Ascending aorta (tissue), 2 donors: Measurements from ENCODE around the gene MYOZ2. TPM values are rescaled to one million over a fixed set of nuclear protein-coding genes. Genes with fewer than 3 reads are reported as not detected.

ENCODE experiments used
- DNase-seq, 2 donors: peaks; one replicate each; pipeline ENCODE4 v3.0.0-alpha.2; 2019; ENCODE audit warnings: low spot score in 2 of 2
- H3K27ac ChIP-seq, 2 donors: fragments of 200-600 bp; sonication (generic); one replicate each; pipeline ENCODE4 v1.5.1; 2016 to 2017; ENCODE audit warnings: mild to moderate bottlenecking in 1 of 2
- H3K27me3 ChIP-seq: fragments of 200-600 bp; sonication (generic); one replicate; pipeline ENCODE4 v1.5.1; 2017
- H3K36me3 ChIP-seq, 2 donors: fragments of 200-600 bp; sonication (generic); one replicate each; pipeline ENCODE4 v1.5.1; 2016
- H3K4me1 ChIP-seq, 2 donors: fragments of 200-600 bp; sonication (generic); one replicate each; pipeline ENCODE4 v1.5.1; 2016 to 2017; ENCODE audit warnings: mild to moderate bottlenecking in 1 of 2
- H3K4me3 ChIP-seq, 2 donors: fragments of 200-600 bp; sonication (generic); one replicate each; pipeline ENCODE4 v1.5.1; 2016 to 2017; ENCODE audit warnings: mild to moderate bottlenecking in 1 of 2
- H3K9me3 ChIP-seq, 2 donors: fragments of 200-600 bp; sonication (generic); one replicate each; pipeline ENCODE4 v1.5.1; 2016
- CTCF ChIP-seq, 3 experiments: fragments of 200-600 bp in 2 of 3; fragments of 450-650 bp in 1 of 3; sonication (generic) in 2 of 3; IDR thresholded peaks; one replicate each; pipeline ENCODE4 v1.5.1; 2016 to 2019; ENCODE audit warnings: antibody characterized with exemption in 3 of 3, mild to moderate bottlenecking in 1 of 3, moderate library complexity in 1 of 3
- intact Hi-C: fragments of 100-400 bp; cut with DNase I; formaldehyde crosslinking; loops from one replicate; pipeline ENCODE4 v1.15.1; 2023
- total RNA-seq: library from RNA; depleted of rRNA; stranded (reverse); fragments of >200 nt; gene quantifications from one replicate; pipeline ENCODE4 v1.1.0, GENCODE V29; 2016

Gene MYOZ2
- total RNA-seq, 1 donor from 2014 or later: 3.5 TPM

- Histone ChIP-seq H3K4me3 (no peak overlapping the region), H3K4me1 (no peaks in the 10 kb centered on the region), H3K27me3 (no peaks in the 10 kb centered on the region), H3K36me3 (no peaks in the 10 kb centered on the region), H3K9me3 (no peaks in the 10 kb centered on the region), H3K27ac (no peak overlapping the region)
- intact Hi-C loops: no loop called here
- no peak for DNase-seq
- no peak for TF ChIP-seq CTCF (IDR thresholded peaks at IDR 0.05)
Observed at GRCh38 chr4:119179011-119179410, 43.4 kb downstream of the MYOZ2 start.

- Histone ChIP-seq H3K4me3 (no peak overlapping the region), H3K9me3 (no peaks in the 10 kb centered on the region), H3K36me3 (no peaks in the 10 kb centered on the region), H3K27ac (no peak overlapping the region), H3K4me1 (peaks cover 2 to 8% of the 10 kb centered on the region in 2 donors), H3K27me3 (no peaks in the 10 kb centered on the region)
- DNase-seq: no peak
- intact Hi-C loops: no loop called here
- no peak for TF ChIP-seq CTCF (IDR thresholded peaks at IDR 0.05)
Observed at GRCh38 chr4:119184128-119184527, 48.5 kb downstream of the MYOZ2 start.

GRCh38 chr4:119189638-119190037, 54.0 kb downstream of the MYOZ2 start:
- no peaks in the 10 kb centered on the region for H3K36me3 ChIP-seq
- H3K4me3 ChIP-seq: peak overlapping the region in 1 of 2 donors; percentile 24
- peak overlapping the region; percentile 58 to 69 for H3K27ac ChIP-seq
- no peak for DNase-seq
- H3K27me3 ChIP-seq: no peaks in the 10 kb centered on the region
- peaks cover 2 to 11% of the 10 kb centered on the region in 2 donors for H3K4me1 ChIP-seq
- H3K9me3 ChIP-seq: no peaks in the 10 kb centered on the region
- intact Hi-C loops: loop anchor here (2.0 kb wide), 1 partner anchor 23 kb away; the partner anchor contains the start of gene USP53
- TF ChIP-seq CTCF (IDR thresholded peaks at IDR 0.05): no peak

GRCh38 chr4:119190354-119190753, 54.7 kb downstream of the MYOZ2 start:
- Histone ChIP-seq H3K36me3 (no peaks in the 10 kb centered on the region), H3K27ac (no peak overlapping the region), H3K27me3 (no peaks in the 10 kb centered on the region), H3K9me3 (no peaks in the 10 kb centered on the region), H3K4me3 (no peak overlapping the region), H3K4me1 (peaks cover 2 to 11% of the 10 kb centered on the region in 2 donors)
- DNase-seq: no peak
- intact Hi-C loops: no loop called here
- TF ChIP-seq CTCF (IDR thresholded peaks at IDR 0.05): no peak

- intact Hi-C loops: no loop called here
- no peaks in the 10 kb centered on the region for H3K36me3 ChIP-seq
- no peaks in the 10 kb centered on the region for H3K9me3 ChIP-seq
- TF ChIP-seq CTCF (IDR thresholded peaks at IDR 0.05): no peak
- DNase-seq: no peak
- H3K4me1 ChIP-seq: peaks cover 2 to 11% of the 10 kb centered on the region in 2 donors
- H3K27ac ChIP-seq: no peak overlapping the region
- no peaks in the 10 kb centered on the region for H3K27me3 ChIP-seq
- H3K4me3 ChIP-seq: no peak overlapping the region
Observed at GRCh38 chr4:119191505-119191904, 55.9 kb downstream of the MYOZ2 start.

- H3K4me3 ChIP-seq: no peak overlapping the region
- intact Hi-C loops: no loop called here
- no peak for DNase-seq
Observed at GRCh38 chr4:119197772-119198212, 62.2 kb downstream of the MYOZ2 start.

More at GRCh38 chr4:119197772-119198212, 62.2 kb downstream of the MYOZ2 start:
- Histone ChIP-seq H3K9me3 (no peaks in the 10 kb centered on the region), H3K4me1 (no peaks in the 10 kb centered on the region), H3K27me3 (no peaks in the 10 kb centered on the region), H3K36me3 (no peaks in the 10 kb centered on the region), H3K27ac (no peak overlapping the region)
- TF ChIP-seq CTCF (IDR thresholded peaks at IDR 0.05): no peak
